Esophagus muscularis mucosa (tissue), 4 donors: Measurements from ENCODE around the gene NID2.

ENCODE experiments used
- EP300 ChIP-seq: sonication (generic); formaldehyde crosslinking; IDR thresholded peaks from one replicate; pipeline ENCODE4 v1.6.1; 2017; ENCODE audit warnings: antibody characterized with exemption
- POLR2A ChIP-seq: fragments of 450-650 bp; IDR thresholded peaks from one replicate; pipeline ENCODE4 v1.6.1; 2017; ENCODE audit warnings: antibody characterized with exemption, moderate library complexity, mild to moderate bottlenecking, low read depth
- POLR2AphosphoS5 ChIP-seq, 2 donors: sonication (generic); formaldehyde crosslinking; IDR thresholded peaks; one replicate each; pipeline ENCODE4 v1.6.1; 2017; ENCODE audit warnings: antibody characterized with exemption in 2 of 2
- TF ChIP-seq, protein P1 (sequence below), 3 experiments: fragments of 200-600 bp in 2 of 3; fragments of 450-650 bp in 1 of 3; sonication (generic) in 2 of 3; IDR thresholded peaks; one replicate each; pipeline ENCODE4 v1.5.1; 2017 to 2019; ENCODE audit warnings: antibody characterized with exemption in 3 of 3, mild to moderate bottlenecking in 2 of 3, moderate library complexity in 1 of 3

DNA sequence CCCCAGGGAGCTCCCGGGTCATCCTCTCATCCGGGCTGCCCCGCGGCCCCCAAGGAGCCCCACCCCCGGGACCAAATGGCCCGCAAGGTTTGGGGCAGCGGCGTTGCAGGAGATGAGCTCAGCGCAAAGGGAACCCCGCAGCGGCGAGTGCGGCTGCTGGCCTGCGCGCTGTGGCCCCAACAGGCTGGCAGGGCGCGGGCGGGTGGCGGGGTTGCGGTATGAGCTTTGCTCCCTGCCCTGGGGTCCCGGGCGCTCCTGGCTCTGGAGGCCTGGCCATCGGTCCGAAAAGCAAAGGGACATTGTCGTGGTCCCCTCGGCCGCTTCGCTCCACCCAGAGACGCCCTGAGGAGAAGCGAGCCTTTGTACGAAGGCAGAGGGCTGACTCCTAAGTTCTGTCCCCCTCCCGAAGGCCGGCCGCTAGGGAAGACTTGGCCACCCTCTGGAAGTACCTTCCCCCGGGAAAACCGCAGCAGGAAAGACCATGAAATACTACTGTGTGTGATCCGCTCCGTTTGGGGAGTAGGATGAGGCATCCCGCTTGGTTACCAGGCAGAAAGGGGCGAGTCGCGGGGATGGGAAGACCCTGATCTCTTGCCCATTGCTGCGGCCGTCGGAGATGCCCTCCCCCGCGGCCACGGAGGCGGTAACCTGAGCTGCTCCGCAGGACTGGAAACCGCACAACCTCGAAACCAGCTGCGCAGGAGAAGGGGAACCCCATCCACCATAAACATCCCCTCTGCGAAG, 620 bp upstream of the NID2 start:
- TF ChIP-seq, protein P1, sequence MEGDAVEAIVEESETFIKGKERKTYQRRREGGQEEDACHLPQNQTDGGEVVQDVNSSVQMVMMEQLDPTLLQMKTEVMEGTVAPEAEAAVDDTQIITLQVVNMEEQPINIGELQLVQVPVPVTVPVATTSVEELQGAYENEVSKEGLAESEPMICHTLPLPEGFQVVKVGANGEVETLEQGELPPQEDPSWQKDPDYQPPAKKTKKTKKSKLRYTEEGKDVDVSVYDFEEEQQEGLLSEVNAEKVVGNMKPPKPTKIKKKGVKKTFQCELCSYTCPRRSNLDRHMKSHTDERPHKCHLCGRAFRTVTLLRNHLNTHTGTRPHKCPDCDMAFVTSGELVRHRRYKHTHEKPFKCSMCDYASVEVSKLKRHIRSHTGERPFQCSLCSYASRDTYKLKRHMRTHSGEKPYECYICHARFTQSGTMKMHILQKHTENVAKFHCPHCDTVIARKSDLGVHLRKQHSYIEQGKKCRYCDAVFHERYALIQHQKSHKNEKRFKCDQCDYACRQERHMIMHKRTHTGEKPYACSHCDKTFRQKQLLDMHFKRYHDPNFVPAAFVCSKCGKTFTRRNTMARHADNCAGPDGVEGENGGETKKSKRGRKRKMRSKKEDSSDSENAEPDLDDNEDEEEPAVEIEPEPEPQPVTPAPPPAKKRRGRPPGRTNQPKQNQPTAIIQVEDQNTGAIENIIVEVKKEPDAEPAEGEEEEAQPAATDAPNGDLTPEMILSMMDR (IDR thresholded peaks at IDR 0.05): peak in 1 of 3 experiments; percentile 9
- TF ChIP-seq POLR2A: no peak
- TF ChIP-seq EP300: no peak
- TF ChIP-seq POLR2AphosphoS5 (IDR thresholded peaks at IDR 0.05): peak in 1 of 2 donors; percentile 55
